H54 (cell line): ENCODE measurements around the gene PRR9.
"Not testable (repeated sequence)": the region's sequence is repeated elsewhere in the genome, so short reads cannot be mapped to it uniquely, and the experiment has no call there.

Experiments
- DNase-seq: peaks from one replicate; pipeline ENCODE4 v3.0.0; 2011; ENCODE audit warnings: low spot score, mixed read lengths; ENCODE audit not compliant: insufficient read length
- FAIRE-seq: peaks from 3 replicates; lab custom pipeline; 2011; peaks lifted over from hg19 to GRCh38; lab: Jason Lieb, UNC
- POLR2A ChIP-seq: IDR thresholded peaks from 2 replicates; pipeline ENCODE4 v1.6.1; 2011; ENCODE audit warnings: low read depth, mild to moderate bottlenecking, low read length

The PRR9 gene

DNA sequence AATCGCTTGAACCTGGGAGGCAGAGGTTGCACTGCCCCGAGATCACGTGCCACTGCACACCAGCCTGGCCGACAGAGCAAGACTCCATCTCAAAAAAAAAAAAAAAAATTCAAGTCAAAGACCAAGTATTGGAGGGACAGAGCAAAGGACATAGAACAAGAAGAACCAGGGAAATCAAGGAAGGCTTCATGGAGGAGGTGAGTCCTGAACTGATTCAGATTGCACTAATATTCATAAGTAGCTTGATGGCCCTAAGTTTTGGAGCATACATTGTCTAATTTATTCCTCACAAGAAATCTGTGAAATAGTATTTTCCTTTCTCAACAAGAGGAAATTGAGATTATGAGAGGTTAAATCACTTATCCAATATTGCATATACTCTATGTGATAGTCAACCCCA lies 3.9 kb upstream of the PRR9 start:
- FAIRE-seq, result no peak
- no peak for TF ChIP-seq POLR2A
- DNase-seq, result no peak

DNA sequence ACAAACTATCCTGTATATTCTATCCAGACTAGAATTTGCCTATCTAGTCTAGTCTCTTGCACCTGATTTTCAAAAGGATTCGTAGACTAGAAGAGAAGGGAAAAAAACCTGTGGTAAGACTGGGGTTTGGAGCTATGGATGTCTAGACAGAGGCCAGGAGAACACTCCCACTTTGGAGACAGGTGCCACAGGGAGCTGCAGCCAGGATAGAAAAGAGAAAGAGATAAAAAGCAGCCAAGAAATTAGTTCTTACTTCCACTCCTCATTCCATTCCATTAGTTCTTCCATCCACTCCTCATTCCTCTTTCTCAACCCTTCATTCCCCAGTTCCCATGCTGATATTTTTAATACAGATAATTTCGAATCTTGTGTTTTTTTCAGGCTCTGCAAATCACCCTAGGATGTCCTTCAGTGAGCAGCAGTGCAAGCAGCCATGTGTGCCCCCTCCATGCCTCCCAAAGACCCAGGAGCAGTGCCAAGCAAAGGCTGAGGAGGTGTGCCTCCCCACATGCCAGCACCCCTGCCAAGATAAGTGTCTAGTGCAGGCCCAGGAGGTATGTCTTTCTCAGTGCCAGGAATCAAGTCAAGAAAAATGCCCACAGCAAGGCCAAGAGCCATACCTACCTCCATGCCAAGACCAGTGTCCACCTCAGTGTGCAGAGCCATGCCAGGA lies 496 bp downstream of the PRR9 start:
- TF ChIP-seq POLR2A, result no peak
- no peak for DNase-seq
- no peak for FAIRE-seq

DNA sequence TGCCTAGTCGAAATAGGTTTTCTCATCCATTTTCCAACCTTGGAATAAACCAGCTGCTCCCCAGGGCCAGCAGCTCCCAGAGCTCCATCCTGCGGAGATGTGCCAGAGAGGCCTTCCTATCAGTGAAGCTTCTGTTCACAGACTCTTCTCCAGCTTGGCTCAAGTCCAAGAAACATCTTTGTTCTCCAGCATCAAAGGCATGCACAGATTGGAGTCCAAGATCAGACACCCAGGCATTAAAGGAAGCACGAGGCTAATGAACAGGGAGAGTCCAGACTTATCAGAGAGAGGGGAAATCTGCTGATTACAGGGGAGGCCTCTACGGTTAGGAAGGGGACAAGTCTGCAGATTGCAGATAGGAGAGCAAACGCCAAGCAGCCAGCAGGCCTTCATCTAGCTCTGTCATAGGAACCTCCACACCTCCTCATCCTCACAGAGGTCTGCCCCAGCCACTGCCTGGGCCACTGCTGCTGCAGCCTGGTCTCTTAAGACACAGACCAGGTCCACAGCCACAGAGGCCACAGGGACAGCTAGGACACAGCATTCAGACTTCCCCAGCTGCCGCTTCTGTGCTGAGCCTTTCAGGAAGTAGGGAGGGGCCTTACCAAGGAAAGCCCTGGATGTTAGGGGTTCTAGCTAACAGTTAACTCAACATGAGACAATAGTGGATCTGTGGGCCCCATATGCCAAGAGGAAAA lies 3.4 kb downstream of the PRR9 start:
- no peak for TF ChIP-seq POLR2A

GRCh38 chr1:153223040-153223891 lies 5.9 kb downstream of the PRR9 start:
- FAIRE-seq, result peak; percentile 72
- DNase-seq, result not testable (repeated sequence)

More for the DNA sequence above, 3.4 kb downstream of the PRR9 start:
- no peak for FAIRE-seq
- DNase-seq, result no peak

DNA sequence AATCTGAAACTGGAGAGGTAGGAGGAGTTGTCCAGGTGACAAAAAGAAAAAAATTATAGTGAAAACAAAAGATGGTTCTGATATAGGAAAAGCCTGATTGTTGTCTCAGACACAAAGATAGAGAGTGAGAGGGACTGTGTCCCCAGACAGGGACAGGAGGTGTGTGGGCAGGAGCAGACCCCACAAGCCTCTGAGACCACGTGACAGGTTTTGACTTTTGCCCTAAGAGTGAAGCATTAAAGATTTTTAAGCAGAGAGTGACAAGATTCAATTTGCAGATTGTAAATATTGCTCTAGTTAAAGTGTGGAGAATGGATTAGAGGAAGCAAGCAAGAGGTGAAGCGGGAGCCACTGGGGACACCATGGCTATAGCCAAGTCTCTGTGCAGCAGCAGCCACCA lies 10.4 kb downstream of the PRR9 start:
- no peak for FAIRE-seq
- TF ChIP-seq POLR2A, result no peak
- DNase-seq, result no peak

DNA sequence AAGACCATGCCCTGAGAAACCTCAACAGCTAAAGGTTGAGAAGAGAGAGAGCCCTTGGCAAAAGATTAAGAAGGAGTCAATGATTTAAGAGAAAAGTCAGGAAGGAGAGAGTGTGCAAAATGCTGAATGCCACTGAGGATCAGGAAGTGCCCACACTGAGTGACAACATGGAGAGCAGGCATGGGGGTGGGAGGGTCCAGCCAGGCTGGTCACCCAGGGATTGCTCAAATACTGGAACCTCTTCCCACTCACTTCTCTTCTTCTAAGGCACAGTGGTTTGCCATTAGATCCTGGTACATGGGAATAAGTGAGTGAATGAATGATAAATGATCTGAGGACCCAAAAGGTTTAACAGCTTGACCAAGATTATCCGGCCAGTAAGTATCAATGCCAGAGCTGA lies 11.1 kb downstream of the PRR9 start:
- TF ChIP-seq POLR2A, result no peak
- DNase-seq (no peak), FAIRE-seq (no peak)

GRCh38 chr1:153229076-153229829 lies 11.9 kb downstream of the PRR9 start:
- FAIRE-seq, result peak; percentile 75

DNA sequence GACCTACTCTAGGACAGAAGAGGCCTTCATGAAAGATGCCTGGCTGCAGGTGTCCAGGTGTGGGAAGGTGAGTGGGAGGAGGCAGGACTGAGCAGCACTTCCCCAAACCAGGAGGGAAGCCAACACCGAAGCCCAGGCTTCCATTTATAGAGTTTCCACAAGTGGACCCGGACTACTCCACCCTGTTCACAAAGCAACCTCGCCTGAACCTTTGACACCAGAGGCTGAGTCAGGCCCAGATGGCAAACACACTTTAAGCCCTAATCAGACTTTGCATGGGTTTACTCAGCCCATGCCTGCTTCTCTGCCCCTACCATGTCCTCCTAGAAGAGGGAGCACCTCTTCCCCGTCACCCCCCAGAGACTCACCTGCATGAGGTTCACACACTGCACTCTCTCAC lies 14.0 kb downstream of the PRR9 start:
- no peak for TF ChIP-seq POLR2A
- DNase-seq (no peak), FAIRE-seq (no peak)

More at GRCh38 chr1:153229076-153229829, 11.9 kb downstream of the PRR9 start:
- not testable (repeated sequence) for DNase-seq

DNA sequence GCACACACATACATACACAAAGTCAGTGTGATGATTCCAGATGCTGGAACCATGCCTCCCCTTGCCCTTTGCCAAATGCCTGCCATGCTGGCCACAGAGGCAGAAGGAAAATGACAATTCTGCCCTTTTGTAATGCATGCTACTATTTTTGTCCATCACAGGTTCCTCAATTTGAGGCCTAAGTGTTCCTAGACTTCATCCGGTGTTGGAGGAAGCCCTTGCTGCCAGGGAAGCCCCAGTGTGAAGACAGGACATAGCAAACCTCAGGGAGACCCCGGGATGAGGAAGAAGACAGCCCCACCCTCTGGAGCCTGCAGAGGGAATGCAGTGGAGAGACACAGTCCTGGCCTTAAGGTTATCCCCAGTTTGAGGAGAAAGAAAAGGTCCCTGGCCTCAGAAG lies 14.4 kb downstream of the PRR9 start:
- no peak for TF ChIP-seq POLR2A
- DNase-seq (no peak), FAIRE-seq (no peak)

- TF ChIP-seq POLR2A, result no peak
These were observed 15.2 kb downstream of the PRR9 start for GRCh38 chr1:153232553-153232952.

GRCh38 chr1:153233448-153233847 lies 16.1 kb downstream of the PRR9 start:
- no peak for TF ChIP-seq POLR2A
- no peak for DNase-seq
- FAIRE-seq, result no peak

More at GRCh38 chr1:153232553-153232952, 15.2 kb downstream of the PRR9 start:
- FAIRE-seq (no peak), DNase-seq (no peak)

- TF ChIP-seq POLR2A, result no peak
- DNase-seq (no peak), FAIRE-seq (no peak)
These were observed 21.1 kb downstream of the PRR9 start for GRCh38 chr1:153238527-153238926.

DNA sequence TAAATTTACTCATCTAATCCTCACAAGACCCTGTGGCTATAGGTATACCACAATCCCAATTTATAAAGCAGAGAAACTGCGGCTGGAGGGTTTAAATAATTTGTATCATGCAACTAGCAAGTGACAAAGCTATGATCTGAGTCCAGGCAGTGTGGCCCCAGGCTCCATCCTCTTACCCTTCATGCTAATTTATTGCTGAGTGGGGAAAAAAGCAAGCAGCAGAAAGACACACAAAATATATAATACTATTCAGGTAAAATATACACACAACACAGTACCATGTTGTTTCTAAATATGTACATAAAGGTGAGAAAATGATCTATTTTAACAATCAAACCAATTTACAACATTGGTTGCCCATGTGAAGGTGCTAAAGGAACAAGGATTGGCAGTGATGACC lies 24.8 kb downstream of the PRR9 start:
- no peak for TF ChIP-seq POLR2A
- no peak for DNase-seq
- no peak for FAIRE-seq
